H9 (cell line): ENCODE data around the gene SOCS6. TPM values are rescaled to one million over a fixed set of nuclear protein-coding genes. Genes with fewer than 3 reads are reported as not detected.

Source experiments
- DNase-seq: peaks from one replicate; pipeline ENCODE4 v3.0.0-alpha.2; 2017
- H2AFZ ChIP-seq: one replicate; pipeline ENCODE4 v1.6.1; 2013; ENCODE audit warnings: mild to moderate bottlenecking, low read length, control low read depth, moderate library complexity
- H2AK5ac ChIP-seq: 2 replicates; pipeline ENCODE4 v1.6.1; 2013; ENCODE audit warnings: low read length, control low read depth, mixed read lengths; ENCODE audit not compliant: insufficient read length
- H2BK120ac ChIP-seq: one replicate; pipeline ENCODE4 v1.6.1; 2013; ENCODE audit warnings: low read depth, mild to moderate bottlenecking, low read length, control low read depth, inconsistent platforms; ENCODE audit not compliant: poor library complexity, severe bottlenecking
- H2BK12ac ChIP-seq: 2 replicates; pipeline ENCODE4 v1.6.1; 2013; ENCODE audit warnings: low read length, control low read depth, mixed read lengths, low read depth; ENCODE audit not compliant: insufficient read length
- H2BK15ac ChIP-seq: 2 replicates; pipeline ENCODE4 v1.6.1; 2013; ENCODE audit warnings: low read depth, low read length, control low read depth
- H2BK20ac ChIP-seq: one replicate; pipeline ENCODE4 v1.6.1; 2013; ENCODE audit warnings: low read depth, mild to moderate bottlenecking, low read length, control low read depth, inconsistent platforms; ENCODE audit not compliant: poor library complexity, severe bottlenecking
- H2BK5ac ChIP-seq: 2 replicates; pipeline ENCODE4 v1.6.1; 2013; ENCODE audit warnings: low read length, control low read depth, mixed read lengths; ENCODE audit not compliant: insufficient read length
- H3K14ac ChIP-seq: 2 replicates; pipeline ENCODE4 v1.6.1; 2013; ENCODE audit warnings: low read length, control low read depth; ENCODE audit not compliant: insufficient read depth
- H3K18ac ChIP-seq: 2 replicates; pipeline ENCODE4 v1.6.1; 2013; ENCODE audit warnings: low read depth, mild to moderate bottlenecking, mixed read lengths, low read length, control low read depth; ENCODE audit not compliant: insufficient read length
- H3K23ac ChIP-seq: 2 replicates; pipeline ENCODE4 v1.6.1; 2013; ENCODE audit warnings: low read length, control low read depth, mixed read lengths, low read depth; ENCODE audit not compliant: insufficient read length
- H3K23me2 ChIP-seq: 2 replicates; pipeline ENCODE4 v1.6.1; 2013; ENCODE audit warnings: low read depth, mild to moderate bottlenecking, mixed read lengths, low read length, control low read depth; ENCODE audit not compliant: insufficient read length, poor library complexity, severe bottlenecking
- H3K27ac ChIP-seq: 2 replicates; pipeline ENCODE4 v1.5.1; 2013; ENCODE audit warnings: low read length, control low read depth, mixed read lengths, low read depth; ENCODE audit not compliant: insufficient read length
- H3K27me3 ChIP-seq: 2 replicates; pipeline ENCODE4 v1.6.1; 2013; ENCODE audit warnings: low read length, control low read depth, inconsistent platforms; ENCODE audit not compliant: insufficient read depth
- H3K4ac ChIP-seq: 2 replicates; pipeline ENCODE4 v1.6.1; 2013; ENCODE audit warnings: low read depth, mild to moderate bottlenecking, control low read depth, inconsistent platforms, low read length, moderate library complexity
- H3K4me1 ChIP-seq: 2 replicates; pipeline ENCODE4 v1.6.1; 2013; ENCODE audit warnings: low read length, control low read depth, inconsistent platforms; ENCODE audit not compliant: insufficient read depth
- H3K4me2 ChIP-seq: 2 replicates; pipeline ENCODE4 v1.6.1; 2013; ENCODE audit warnings: low read length, control low read depth, mixed read lengths; ENCODE audit not compliant: insufficient read length, insufficient read depth
- H3K56ac ChIP-seq: 2 replicates; pipeline ENCODE4 v1.6.1; 2013; ENCODE audit warnings: low read depth, mild to moderate bottlenecking, mixed read lengths, low read length, control low read depth; ENCODE audit not compliant: insufficient read length
- H3K79me1 ChIP-seq: 2 replicates; pipeline ENCODE4 v1.6.1; 2013; ENCODE audit warnings: low read depth, mild to moderate bottlenecking, moderate library complexity, low read length, control low read depth, inconsistent platforms; ENCODE audit not compliant: insufficient read depth, poor library complexity, severe bottlenecking
- H3K79me2 ChIP-seq: 2 replicates; pipeline ENCODE4 v1.6.1; 2013; ENCODE audit warnings: low read length, control low read depth, inconsistent platforms; ENCODE audit not compliant: insufficient read depth
- H3K9ac ChIP-seq: 2 replicates; pipeline ENCODE4 v1.6.1; 2013; ENCODE audit warnings: low read length, control low read depth, mixed read lengths; ENCODE audit not compliant: insufficient read length; ENCODE audit errors: extremely low read depth
- H3K9me3 ChIP-seq: one replicate; pipeline ENCODE4 v1.6.1; 2013; ENCODE audit warnings: low read depth, low read length, inconsistent platforms; ENCODE audit not compliant: control insufficient read depth
- H3T11ph ChIP-seq: one replicate; pipeline ENCODE4 v1.6.1; 2013; ENCODE audit warnings: mild to moderate bottlenecking, low read length, control low read depth, inconsistent platforms
- H4K20me1 ChIP-seq: one replicate; pipeline ENCODE4 v1.6.1; 2013; ENCODE audit not compliant: control insufficient read depth, insufficient read length, insufficient read depth
- H4K5ac ChIP-seq: 2 replicates; pipeline ENCODE4 v1.6.1; 2013; ENCODE audit warnings: low read depth, mild to moderate bottlenecking, mixed read lengths, low read length, control low read depth; ENCODE audit not compliant: insufficient read length
- H4K8ac ChIP-seq: replicated peaks from 2 replicates; pipeline ENCODE4 v1.6.1; 2013; ENCODE audit warnings: low read length, control low read depth, mixed read lengths, low read depth; ENCODE audit not compliant: insufficient read length
- H4K91ac ChIP-seq: 2 replicates; pipeline ENCODE4 v1.6.1; 2013; ENCODE audit warnings: low read depth, mild to moderate bottlenecking, moderate library complexity, mixed read lengths, low read length, control low read depth; ENCODE audit not compliant: insufficient read length
- H3K27ac Mint-ChIP-seq, 3 experiments: 2 replicates in 2 of 3; 3 replicates in 1 of 3; pipeline ENCODE4 v1.8.0; 2020 to 2021; ENCODE audit warnings: mixed read lengths in 3 of 3, mild to moderate bottlenecking in 1 of 3, moderate library complexity in 1 of 3
- H3K27me3 Mint-ChIP-seq: 2 replicates; pipeline ENCODE4 v1.8.0; 2021; ENCODE audit warnings: low read depth, mild to moderate bottlenecking, moderate library complexity, mixed read lengths
- H3K36me3 Mint-ChIP-seq, 3 experiments: 2 replicates in 2 of 3; 3 replicates in 1 of 3; pipeline ENCODE4 v1.8.0; 2020 to 2021; ENCODE audit warnings: low read depth in 3 of 3, mixed read lengths in 3 of 3; ENCODE audit not compliant: insufficient read depth in 1 of 3
- H3K4me1 Mint-ChIP-seq, 2 experiments: 2 replicates each; pipeline ENCODE4 v1.8.0; 2020; ENCODE audit warnings: mixed read lengths in 2 of 2
- H3K4me3 Mint-ChIP-seq, 2 experiments: 2 replicates in 1 of 2; 3 replicates in 1 of 2; pipeline ENCODE4 v1.8.0; 2020 to 2021; ENCODE audit warnings: mild to moderate bottlenecking in 2 of 2, mixed read lengths in 2 of 2, moderate library complexity in 1 of 2
- H3K9me3 Mint-ChIP-seq, 2 experiments: 2 replicates in 1 of 2; 3 replicates in 1 of 2; pipeline ENCODE4 v1.8.0; 2020; ENCODE audit warnings: mild to moderate bottlenecking in 2 of 2, mixed read lengths in 2 of 2, moderate library complexity in 1 of 2
- WGBS: extraction: QIAGEN DNeasy Blood & Tissue Kit; methylation state at CpG from one replicate; pipeline ENCODE4 v1.1.7; 2013; ENCODE audit warnings: missing lambda C conversion rate, low lambda C conversion rate, mixed read lengths; ENCODE audit not compliant: insufficient read length; ENCODE audit errors: extremely low coverage; 5-methylcytosine and 5-hydroxymethylcytosine counted together
- total RNA-seq: library from RNA; stranded (reverse); gene quantifications from 2 replicates; pipeline ENCODE4 v1.2.1, GENCODE V29; 2021
- TF ChIP-seq, protein P1 (sequence below): fragments of 200-600 bp; sonication (generic); conservative IDR thresholded peaks from 3 replicates; pipeline ENCODE4 v1.8.0; 2021; ENCODE audit warnings: antibody characterized with exemption, mild to moderate bottlenecking

SOCS6 gene
- total RNA-seq, 1 experiment from 2014 or later, result 24.5 TPM

- Histone ChIP-seq H3T11ph (no peak overlapping the region), H2AK5ac (no peak overlapping the region), H3K56ac (no peak overlapping the region), H3K18ac (no peak overlapping the region), H3K79me1 (no peaks in the 10 kb centered on the region), H3K9me3 (no peaks in the 10 kb centered on the region), H3K14ac (no peak overlapping the region), H3K4me1 (no peaks in the 10 kb centered on the region), H3K27ac (no peak overlapping the region), H3K9ac (no peak overlapping the region), H2BK15ac (no peak overlapping the region), H3K23me2 (no peaks in the 10 kb centered on the region), H4K20me1 (no peaks in the 10 kb centered on the region), H2BK20ac (no peak overlapping the region), H3K27me3 (no peaks in the 10 kb centered on the region), H4K5ac (no peak overlapping the region), H3K79me2 (no peaks in the 10 kb centered on the region), H2BK120ac (no peak overlapping the region), H2AFZ (no peak overlapping the region), H2BK5ac (no peak overlapping the region), H3K4me2 (no peak overlapping the region), H3K23ac (no peak overlapping the region), H3K4ac (no peak overlapping the region), H2BK12ac (no peak overlapping the region), H4K8ac (no peak overlapping the region), H4K91ac (no peak overlapping the region)
- no CpG with 5 or more reads among the region's 5 CpGs for WGBS
- Mint-ChIP-seq H3K4me1 (peaks cover 2 to 3% of the 10 kb centered on the region in 2 experiments; a peak in 2 of 4 replicates), H3K27ac (no peak overlapping the region), H3K27me3 (no peaks in the 10 kb centered on the region), H3K36me3 (no peaks in the 10 kb centered on the region), H3K9me3 (no peaks in the 10 kb centered on the region), H3K4me3 (no peak overlapping the region)
- DNase-seq, result no peak
- TF ChIP-seq, protein P1, sequence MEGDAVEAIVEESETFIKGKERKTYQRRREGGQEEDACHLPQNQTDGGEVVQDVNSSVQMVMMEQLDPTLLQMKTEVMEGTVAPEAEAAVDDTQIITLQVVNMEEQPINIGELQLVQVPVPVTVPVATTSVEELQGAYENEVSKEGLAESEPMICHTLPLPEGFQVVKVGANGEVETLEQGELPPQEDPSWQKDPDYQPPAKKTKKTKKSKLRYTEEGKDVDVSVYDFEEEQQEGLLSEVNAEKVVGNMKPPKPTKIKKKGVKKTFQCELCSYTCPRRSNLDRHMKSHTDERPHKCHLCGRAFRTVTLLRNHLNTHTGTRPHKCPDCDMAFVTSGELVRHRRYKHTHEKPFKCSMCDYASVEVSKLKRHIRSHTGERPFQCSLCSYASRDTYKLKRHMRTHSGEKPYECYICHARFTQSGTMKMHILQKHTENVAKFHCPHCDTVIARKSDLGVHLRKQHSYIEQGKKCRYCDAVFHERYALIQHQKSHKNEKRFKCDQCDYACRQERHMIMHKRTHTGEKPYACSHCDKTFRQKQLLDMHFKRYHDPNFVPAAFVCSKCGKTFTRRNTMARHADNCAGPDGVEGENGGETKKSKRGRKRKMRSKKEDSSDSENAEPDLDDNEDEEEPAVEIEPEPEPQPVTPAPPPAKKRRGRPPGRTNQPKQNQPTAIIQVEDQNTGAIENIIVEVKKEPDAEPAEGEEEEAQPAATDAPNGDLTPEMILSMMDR, result no peak
Observed at GRCh38 chr18:70256184-70256583, 32.7 kb upstream of the SOCS6 start.
